GM06990 (cell line): ENCODE results near the gene SDK1.

Experiments
- DNase-seq: peaks from one replicate; pipeline ENCODE4 v3.0.0-alpha.2; 2011; ENCODE audit not compliant: insufficient read length; ENCODE audit errors: extremely low read depth
- H3K27me3 ChIP-seq: replicated peaks from 2 replicates; pipeline ENCODE4 v1.6.0; 2011; ENCODE audit warnings: low read length; ENCODE audit not compliant: control insufficient read depth, insufficient read depth
- H3K36me3 ChIP-seq: 2 replicates; pipeline ENCODE4 v1.5.1; 2011; ENCODE audit warnings: low read length; ENCODE audit not compliant: control insufficient read depth, insufficient read depth
- H3K4me3 ChIP-seq: replicated peaks from 2 replicates; pipeline ENCODE4 v1.5.1; 2011; ENCODE audit warnings: low read depth, mild to moderate bottlenecking, control low read depth, low read length
- CTCF ChIP-seq: IDR thresholded peaks from 2 replicates; pipeline ENCODE4 v1.5.1; 2011; ENCODE audit warnings: low read length, control low read depth, mild to moderate bottlenecking, inconsistent platforms; ENCODE audit not compliant: insufficient read depth, poor library complexity, severe bottlenecking

The SDK1 gene

GRCh38 chr7:4147926-4148620 is 847.0 kb downstream of the SDK1 start:
- H3K27me3 ChIP-seq, result no peaks in the 10 kb centered on the region
- no peak for TF ChIP-seq CTCF
- no peaks in the 10 kb centered on the region for H3K36me3 ChIP-seq
- no peak overlapping the region for H3K4me3 ChIP-seq
- DNase-seq, result no peak

- H3K27me3 ChIP-seq, result no peaks in the 10 kb centered on the region
- no peaks in the 10 kb centered on the region for H3K36me3 ChIP-seq
- H3K4me3 ChIP-seq, result no peak overlapping the region
- no peak for TF ChIP-seq CTCF
- DNase-seq, result no peak
Observed at GRCh38 chr7:4149236-4149635, 848.2 kb downstream of the SDK1 start.

- Histone ChIP-seq H3K27me3 (no peaks in the 10 kb centered on the region), H3K36me3 (no peaks in the 10 kb centered on the region), H3K4me3 (no peak overlapping the region)
- no peak for TF ChIP-seq CTCF
- no peak for DNase-seq
Observed at GRCh38 chr7:4149645-4150044, 848.6 kb downstream of the SDK1 start.

GRCh38 chr7:4150731-4151130 is 849.7 kb downstream of the SDK1 start:
- Histone ChIP-seq H3K36me3 (no peaks in the 10 kb centered on the region), H3K4me3 (no peak overlapping the region), H3K27me3 (no peaks in the 10 kb centered on the region)
- no peak for TF ChIP-seq CTCF
- no peak for DNase-seq

GRCh38 chr7:4151524-4151923 is 850.5 kb downstream of the SDK1 start:
- Histone ChIP-seq H3K4me3 (no peak overlapping the region), H3K27me3 (no peaks in the 10 kb centered on the region), H3K36me3 (no peaks in the 10 kb centered on the region)
- TF ChIP-seq CTCF, result no peak
- DNase-seq, result no peak
